OCI-LY3 (cell line): ENCODE measurements around the gene SULT2B1.

Experiments used
- CTCF ChIP-seq: fragments of 200-600, 300-600 bp; sonication (generic); IDR thresholded peaks from 2 replicates; pipeline ENCODE4 v1.5.1; 2014; ENCODE audit warnings: antibody characterized with exemption, low read length, low read depth
- EZH2phosphoT487 ChIP-seq: fragments of 200-600 bp; shearing (Covaris generic); IDR thresholded peaks from 2 replicates; pipeline ENCODE4 v1.6.1; 2018; ENCODE audit warnings: antibody characterized with exemption, mixed run types, low read depth

DNA sequence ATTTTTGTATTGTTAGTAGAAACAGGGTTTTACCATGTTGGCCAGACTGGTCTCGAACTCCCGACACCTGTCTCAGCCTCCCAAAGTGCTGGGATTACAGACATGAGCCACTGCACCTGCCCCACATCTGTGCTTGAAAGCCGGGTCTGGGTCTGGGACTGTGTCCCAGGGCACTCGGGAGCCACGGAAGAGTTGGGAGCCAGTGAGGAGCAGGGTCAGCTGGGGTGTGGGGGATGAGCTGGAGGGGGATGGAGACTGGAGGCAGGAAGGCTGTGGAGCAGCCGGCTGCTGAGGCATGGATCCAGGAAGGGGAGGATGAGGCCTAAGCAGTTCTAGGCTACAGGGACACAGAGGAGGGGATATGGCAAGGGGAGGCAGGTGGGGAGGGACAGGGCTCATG, 43.9 kb downstream of the SULT2B1 start:
- TF ChIP-seq EZH2phosphoT487 (no peak), CTCF (no peak)
